Measurements from ENCODE around the gene KRT40.

Gene KRT40

DNA sequence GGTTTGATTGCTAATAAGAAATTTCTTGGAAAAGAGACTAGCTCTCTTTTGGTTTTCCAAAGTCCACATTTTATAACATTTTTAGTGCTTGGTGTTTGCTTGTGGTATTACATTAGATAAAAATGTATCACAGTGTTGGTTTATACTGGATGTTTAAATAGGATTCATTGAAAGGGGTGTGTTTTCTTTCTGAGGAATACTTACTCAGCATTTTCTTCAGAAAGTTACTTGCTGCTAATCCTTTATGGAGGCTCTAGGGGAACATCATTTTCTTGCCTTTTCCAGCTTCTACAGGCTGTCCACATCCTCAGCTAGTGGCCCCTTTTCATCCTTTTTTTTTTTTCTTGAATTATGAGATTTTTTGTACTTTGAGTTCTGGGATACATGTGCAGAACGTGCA is 16.5 kb downstream of the KRT40 start:
- H3K9ac ChIP-seq (ENCODE audit: low read depth, low read length, poor library complexity, severe bottlenecking), result no peak overlapping the region
- H3K4me2 ChIP-seq (ENCODE audit: low read depth, low read length, poor library complexity, severe bottlenecking), result no peak overlapping the region
- H3K4me1 ChIP-seq (ENCODE audit: insufficient read depth, low read length, poor library complexity, severe bottlenecking), result no peaks in the 10 kb centered on the region
- H3K4me3 ChIP-seq (ENCODE audit: low read length, poor library complexity, severe bottlenecking), result no peak overlapping the region
- H3K27me3 ChIP-seq (ENCODE audit: insufficient read depth, low read length, poor library complexity, severe bottlenecking), result no peaks in the 10 kb centered on the region
- H3K36me3 ChIP-seq (ENCODE audit: insufficient read depth, low read length), result no peaks in the 10 kb centered on the region
- H3F3A ChIP-seq (ENCODE audit: low read depth), result no peaks in the 10 kb centered on the region
- no peak overlapping the region for H2AFZ ChIP-seq (ENCODE audit: low read length)
- H3K9me2 ChIP-seq (replicated peaks; ENCODE audit: low read depth, low read length), result no peaks in the 10 kb centered on the region
- TF ChIP-seq EZH2phosphoT487 (IDR thresholded peaks at IDR 0.05; ENCODE audit: borderline replicate concordance), result no peak
- TF ChIP-seq, protein P1, sequence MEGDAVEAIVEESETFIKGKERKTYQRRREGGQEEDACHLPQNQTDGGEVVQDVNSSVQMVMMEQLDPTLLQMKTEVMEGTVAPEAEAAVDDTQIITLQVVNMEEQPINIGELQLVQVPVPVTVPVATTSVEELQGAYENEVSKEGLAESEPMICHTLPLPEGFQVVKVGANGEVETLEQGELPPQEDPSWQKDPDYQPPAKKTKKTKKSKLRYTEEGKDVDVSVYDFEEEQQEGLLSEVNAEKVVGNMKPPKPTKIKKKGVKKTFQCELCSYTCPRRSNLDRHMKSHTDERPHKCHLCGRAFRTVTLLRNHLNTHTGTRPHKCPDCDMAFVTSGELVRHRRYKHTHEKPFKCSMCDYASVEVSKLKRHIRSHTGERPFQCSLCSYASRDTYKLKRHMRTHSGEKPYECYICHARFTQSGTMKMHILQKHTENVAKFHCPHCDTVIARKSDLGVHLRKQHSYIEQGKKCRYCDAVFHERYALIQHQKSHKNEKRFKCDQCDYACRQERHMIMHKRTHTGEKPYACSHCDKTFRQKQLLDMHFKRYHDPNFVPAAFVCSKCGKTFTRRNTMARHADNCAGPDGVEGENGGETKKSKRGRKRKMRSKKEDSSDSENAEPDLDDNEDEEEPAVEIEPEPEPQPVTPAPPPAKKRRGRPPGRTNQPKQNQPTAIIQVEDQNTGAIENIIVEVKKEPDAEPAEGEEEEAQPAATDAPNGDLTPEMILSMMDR (conservative IDR thresholded peaks at IDR 0.05; ENCODE audit: low read length), result no peak
- no peaks in the 10 kb centered on the region for H4K20me1 ChIP-seq (ENCODE audit: insufficient read depth, low read length, poor library complexity, severe bottlenecking)
- no peaks in the 10 kb centered on the region for H3K79me2 ChIP-seq (ENCODE audit: insufficient read depth, low read length)
- H3K9me3 ChIP-seq (ENCODE audit: insufficient read depth, low read depth, low read length), result no peaks in the 10 kb centered on the region

DNA sequence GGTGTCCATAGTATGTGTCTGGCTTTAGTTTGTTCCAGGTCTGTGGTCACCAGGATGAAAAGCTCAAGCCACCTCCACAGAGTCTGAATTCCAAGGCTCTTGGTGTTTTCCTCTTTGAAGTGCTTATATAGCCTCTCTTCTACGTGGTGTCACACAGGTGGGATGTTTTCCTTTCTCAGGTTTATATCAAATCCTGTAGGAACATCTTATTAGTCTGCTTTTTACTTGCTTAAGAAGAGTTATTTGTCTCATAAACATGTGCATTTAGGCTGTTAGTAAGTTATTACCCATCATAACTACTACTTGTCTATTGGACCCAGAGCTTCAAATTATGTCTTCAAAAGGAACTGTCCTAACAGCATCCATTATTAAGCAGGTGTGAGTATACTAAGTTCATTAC is 17.3 kb downstream of the KRT40 start, which contains the start of gene KRT39:
TSS of gene KRT39 (minus strand) at position 101 of the 400 bp plus-strand sequence. CDS start at position 9, 92 bp downstream.
- H2AFZ ChIP-seq (ENCODE audit: low read length), result no peak within 1 kb of the TSS
- no peak within 1 kb of the TSS for H3K4me3 ChIP-seq (ENCODE audit: low read length, poor library complexity, severe bottlenecking)
- H3K9ac ChIP-seq (ENCODE audit: low read depth, low read length, poor library complexity, severe bottlenecking), result no peak within 1 kb of the TSS
- H3F3A ChIP-seq (ENCODE audit: low read depth), result no peaks in the 10 kb centered on the region
- TF ChIP-seq EZH2phosphoT487 (IDR thresholded peaks at IDR 0.05; ENCODE audit: borderline replicate concordance), result no peak
- TF ChIP-seq, protein P1 (conservative IDR thresholded peaks at IDR 0.05; ENCODE audit: low read length), result no peak
- no peaks in the 10 kb centered on the region for H3K27me3 ChIP-seq (ENCODE audit: insufficient read depth, low read length, poor library complexity, severe bottlenecking)
- no peaks in the 10 kb centered on the region for H3K9me3 ChIP-seq (ENCODE audit: insufficient read depth, low read depth, low read length)
- H3K36me3 ChIP-seq (ENCODE audit: insufficient read depth, low read length), result no peaks in the 10 kb centered on the region
- H3K4me2 ChIP-seq (ENCODE audit: low read depth, low read length, poor library complexity, severe bottlenecking), result no peak within 1 kb of the TSS
- H4K20me1 ChIP-seq (ENCODE audit: insufficient read depth, low read length, poor library complexity, severe bottlenecking), result no peaks in the 10 kb centered on the region
- no peaks in the 10 kb centered on the region for H3K4me1 ChIP-seq (ENCODE audit: insufficient read depth, low read length, poor library complexity, severe bottlenecking)
- no peaks in the 10 kb centered on the region for H3K9me2 ChIP-seq (replicated peaks; ENCODE audit: low read depth, low read length)
- H3K79me2 ChIP-seq (ENCODE audit: insufficient read depth, low read length), result no peaks in the 10 kb centered on the region

DNA sequence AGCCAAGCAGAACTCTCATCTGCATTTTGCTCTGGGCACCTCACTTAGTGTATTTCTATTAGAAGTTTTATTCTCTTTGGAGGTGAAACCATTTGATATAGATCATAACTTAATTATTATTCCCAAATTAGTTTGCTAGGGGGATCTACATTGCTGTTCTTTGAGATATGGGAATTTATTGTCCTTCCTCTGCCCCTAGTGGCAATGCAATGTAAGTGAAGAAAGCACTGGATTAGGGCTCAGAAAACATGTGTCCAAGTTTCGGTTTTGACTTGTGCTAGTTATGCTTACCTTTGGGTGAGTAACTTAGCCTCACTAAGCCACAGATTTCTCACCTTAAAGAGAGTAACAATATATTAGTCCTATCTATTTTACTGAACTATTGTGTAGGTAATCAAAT is 20.3 kb downstream of the KRT40 start:
- no peaks in the 10 kb centered on the region for H3K9me2 ChIP-seq (replicated peaks; ENCODE audit: low read depth, low read length)
- TF ChIP-seq EZH2phosphoT487 (IDR thresholded peaks at IDR 0.05; ENCODE audit: borderline replicate concordance), result no peak
- TF ChIP-seq, protein P1 (conservative IDR thresholded peaks at IDR 0.05; ENCODE audit: low read length), result peak; percentile 86
- H2AFZ ChIP-seq (ENCODE audit: low read length), result peak overlapping the region; percentile 62
- no peak overlapping the region for H3K9ac ChIP-seq (ENCODE audit: low read depth, low read length, poor library complexity, severe bottlenecking)
- H3K4me2 ChIP-seq (ENCODE audit: low read depth, low read length, poor library complexity, severe bottlenecking), result peak overlapping the region; percentile 32
- no peaks in the 10 kb centered on the region for H3K79me2 ChIP-seq (ENCODE audit: insufficient read depth, low read length)
- no peaks in the 10 kb centered on the region for H3K27me3 ChIP-seq (ENCODE audit: insufficient read depth, low read length, poor library complexity, severe bottlenecking)
- no peaks in the 10 kb centered on the region for H4K20me1 ChIP-seq (ENCODE audit: insufficient read depth, low read length, poor library complexity, severe bottlenecking)
- H3K36me3 ChIP-seq (ENCODE audit: insufficient read depth, low read length), result no peaks in the 10 kb centered on the region
- H3K4me1 ChIP-seq (ENCODE audit: insufficient read depth, low read length, poor library complexity, severe bottlenecking), result no peaks in the 10 kb centered on the region
- peak overlapping the region; percentile 28 for H3K4me3 ChIP-seq (ENCODE audit: low read length, poor library complexity, severe bottlenecking)
- no peaks in the 10 kb centered on the region for H3F3A ChIP-seq (ENCODE audit: low read depth)
- H3K9me3 ChIP-seq (ENCODE audit: insufficient read depth, low read depth, low read length), result no peaks in the 10 kb centered on the region

Measured in Loucy (cell line).